ENCODE measurements around the gene WDR90. TPM values are rescaled to one million over a fixed set of nuclear protein-coding genes. Genes with fewer than 3 reads are reported as not detected.

The WDR90 gene
- total RNA-seq, 1 experiment from 2014 or later, result 118 TPM

DNA sequence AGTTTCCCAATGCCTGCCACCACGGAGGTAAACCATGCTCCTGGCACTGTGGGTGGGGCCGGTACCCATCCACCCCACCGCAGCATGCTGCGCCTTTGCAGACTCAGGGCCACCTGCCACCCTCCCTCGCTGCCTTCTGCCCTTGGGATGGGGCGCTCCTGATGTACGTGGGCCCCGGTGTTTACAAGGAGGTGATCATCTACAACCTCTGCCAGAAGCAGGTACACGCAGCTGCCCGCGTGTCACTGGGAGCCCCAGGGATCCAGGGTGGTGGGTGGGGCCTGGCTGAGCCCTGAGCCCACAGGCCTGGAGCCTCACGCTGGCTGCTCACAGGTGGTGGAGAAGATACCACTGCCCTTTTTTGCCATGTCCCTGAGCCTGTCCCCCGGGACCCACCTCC, 17.4 kb downstream of the WDR90 start:
- intact Hi-C loops (cut with micrococcal nuclease; ENCODE audit: unreplicated experiment), result loop anchor here (5.0 kb wide), 1 partner anchor 39 kb away; no protein-coding TSS in a partner anchor
- Histone ChIP-seq H3K36me3 (ENCODE audit: low read depth) (no peaks in the 10 kb centered on the region), H3K4me2 (no peak overlapping the region), H3K9me3 (ENCODE audit: insufficient read depth, low read depth) (no peaks in the 10 kb centered on the region), H3K27ac (no peak overlapping the region), H4K20me1 (ENCODE audit: insufficient read depth) (no peaks in the 10 kb centered on the region; the same call in 1 of the 2 replicates), H3K4me1 (replicated peaks; ENCODE audit: insufficient read depth) (peaks cover 9% of the 10 kb centered on the region; the same call in 1 of the 2 replicates), H3F3A (ENCODE audit: insufficient read depth, low read depth) (peaks cover 16% of the 10 kb centered on the region; the same call in 1 of the 2 replicates), H3K27me3 (ENCODE audit: insufficient read depth, low read depth) (no peaks in the 10 kb centered on the region), H3K4me3 (no peak overlapping the region), H3K9me2 (ENCODE audit: insufficient read depth) (no peaks in the 10 kb centered on the region), H2AFZ (no peak overlapping the region), H3K79me2 (ENCODE audit: low read depth) (peaks cover 21% of the 10 kb centered on the region)
- TF ChIP-seq, protein P1, sequence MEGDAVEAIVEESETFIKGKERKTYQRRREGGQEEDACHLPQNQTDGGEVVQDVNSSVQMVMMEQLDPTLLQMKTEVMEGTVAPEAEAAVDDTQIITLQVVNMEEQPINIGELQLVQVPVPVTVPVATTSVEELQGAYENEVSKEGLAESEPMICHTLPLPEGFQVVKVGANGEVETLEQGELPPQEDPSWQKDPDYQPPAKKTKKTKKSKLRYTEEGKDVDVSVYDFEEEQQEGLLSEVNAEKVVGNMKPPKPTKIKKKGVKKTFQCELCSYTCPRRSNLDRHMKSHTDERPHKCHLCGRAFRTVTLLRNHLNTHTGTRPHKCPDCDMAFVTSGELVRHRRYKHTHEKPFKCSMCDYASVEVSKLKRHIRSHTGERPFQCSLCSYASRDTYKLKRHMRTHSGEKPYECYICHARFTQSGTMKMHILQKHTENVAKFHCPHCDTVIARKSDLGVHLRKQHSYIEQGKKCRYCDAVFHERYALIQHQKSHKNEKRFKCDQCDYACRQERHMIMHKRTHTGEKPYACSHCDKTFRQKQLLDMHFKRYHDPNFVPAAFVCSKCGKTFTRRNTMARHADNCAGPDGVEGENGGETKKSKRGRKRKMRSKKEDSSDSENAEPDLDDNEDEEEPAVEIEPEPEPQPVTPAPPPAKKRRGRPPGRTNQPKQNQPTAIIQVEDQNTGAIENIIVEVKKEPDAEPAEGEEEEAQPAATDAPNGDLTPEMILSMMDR (conservative IDR thresholded peaks at IDR 0.05), result no peak
- TF ChIP-seq EZH2 (IDR thresholded peaks at IDR 0.05; ENCODE audit: low read depth), result no peak
- POLR2A ChIA-PET (ENCODE audit: unreplicated experiment), result no interaction called here
- no TSS peak for BruUV-seq (replicated peaks)
- no peak for DNase-seq
- CTCF ChIA-PET, result no interaction called here

DNA sequence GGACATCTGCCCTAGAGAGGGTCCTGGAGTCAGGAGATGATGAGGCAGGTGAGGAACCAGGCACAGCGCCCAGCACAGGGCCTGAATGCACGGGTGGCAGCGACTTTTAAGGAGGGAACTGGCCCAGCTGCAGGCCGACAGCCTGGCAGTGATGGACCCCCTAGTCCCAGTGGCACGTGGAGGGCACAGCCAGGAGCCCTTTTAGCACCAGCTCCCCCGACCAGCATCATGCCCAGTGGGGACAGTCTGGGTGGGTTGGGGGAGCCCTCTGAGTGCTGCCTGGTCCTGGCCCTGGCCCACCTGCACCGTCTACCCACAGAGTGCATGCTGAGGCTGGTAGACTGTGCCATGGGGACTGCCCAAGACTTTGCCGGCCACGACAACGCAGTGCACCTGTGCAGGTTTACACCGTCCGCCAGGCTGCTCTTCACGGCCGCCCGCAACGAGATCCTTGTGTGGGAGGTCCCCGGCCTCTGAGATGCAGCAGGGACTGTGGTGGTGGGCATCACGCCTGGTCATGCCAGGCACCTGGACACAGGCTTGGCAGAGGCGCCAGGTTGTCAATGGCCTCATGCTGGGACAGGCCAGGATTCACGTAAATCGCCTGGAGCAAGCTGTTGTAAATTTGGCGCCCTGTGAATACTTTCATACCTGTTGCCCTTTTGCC, 18.1 kb downstream of the WDR90 start:
- Histone ChIP-seq H4K20me1 (ENCODE audit: insufficient read depth) (no peaks in the 10 kb centered on the region; the same call in 1 of the 2 replicates), H3K27ac (no peak overlapping the region), H3K4me2 (peak overlapping the region; percentile 9), H3K27me3 (ENCODE audit: insufficient read depth, low read depth) (no peaks in the 10 kb centered on the region), H3K4me1 (replicated peaks; ENCODE audit: insufficient read depth) (peaks cover 9% of the 10 kb centered on the region; the same call in 1 of the 2 replicates), H3K9me2 (ENCODE audit: insufficient read depth) (no peaks in the 10 kb centered on the region), H2AFZ (no peak overlapping the region), H3K4me3 (no peak overlapping the region), H3F3A (ENCODE audit: insufficient read depth, low read depth) (peaks cover 16% of the 10 kb centered on the region; the same call in 1 of the 2 replicates), H3K36me3 (ENCODE audit: low read depth) (no peaks in the 10 kb centered on the region), H3K9me3 (ENCODE audit: insufficient read depth, low read depth) (no peaks in the 10 kb centered on the region), H3K79me2 (ENCODE audit: low read depth) (peaks cover 21% of the 10 kb centered on the region)
- intact Hi-C loops (cut with micrococcal nuclease; ENCODE audit: unreplicated experiment), result loop anchor here (5.0 kb wide), 1 partner anchor 40 kb away; no protein-coding TSS in a partner anchor
- TF ChIP-seq, protein P1 (conservative IDR thresholded peaks at IDR 0.05), result no peak
- no peak for TF ChIP-seq EZH2 (IDR thresholded peaks at IDR 0.05; ENCODE audit: low read depth)
- CTCF ChIA-PET, result interaction anchor here (0.6 kb wide), 1 partner anchor 140 kb away, joined by 3 read pairs; no protein-coding TSS in a partner anchor
- POLR2A ChIA-PET (ENCODE audit: unreplicated experiment), result interaction anchor here (0.6 kb wide), 1 partner anchor 14 kb away, joined by 7 read pairs; no protein-coding TSS in a partner anchor
- DNase-seq, result no peak
- BruUV-seq (replicated peaks), result no TSS peak

DNA sequence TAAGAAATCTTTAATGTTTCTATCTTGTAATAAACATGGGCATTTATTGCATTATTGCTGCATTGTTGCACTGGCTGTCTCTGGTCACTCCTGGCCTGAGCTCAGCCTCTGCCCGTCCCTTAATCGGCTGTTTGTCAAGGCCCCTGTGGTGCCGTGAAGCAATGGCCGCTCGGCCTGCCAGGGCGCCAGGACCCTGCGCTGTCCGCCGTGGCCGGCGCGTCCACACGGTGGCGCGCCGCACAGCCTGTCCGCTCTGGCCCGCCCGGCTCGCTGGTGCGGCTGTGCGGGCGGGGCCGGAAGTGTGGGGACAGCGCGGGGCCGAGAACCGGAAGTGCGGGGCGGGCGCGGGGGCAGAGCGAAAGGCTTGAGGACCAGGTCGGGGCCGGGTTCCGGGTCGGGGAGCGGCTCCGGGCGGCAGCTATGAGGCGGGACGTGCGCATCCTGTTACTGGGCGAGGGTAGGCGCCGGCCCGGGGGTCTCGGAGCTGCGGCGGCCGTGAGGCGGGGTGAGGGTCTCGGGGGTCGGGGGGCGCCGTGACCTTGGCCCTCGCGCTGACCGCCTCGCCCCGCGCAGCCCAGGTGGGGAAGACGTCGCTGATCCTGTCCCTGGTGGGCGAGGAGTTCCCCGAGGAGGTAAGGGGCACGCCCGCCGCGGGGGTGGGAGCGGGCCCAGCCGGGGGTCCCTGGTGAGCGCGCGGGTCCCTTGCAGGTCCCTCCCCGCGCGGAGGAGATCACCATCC, 18.8 kb downstream of the WDR90 start, which contains the start of gene RHOT2:
Gene RHOT2, plus strand, starts transcription at position 353 of the 739 bp plus-strand sequence. Its CDS starts 68 bp downstream, at position 421.
- no TSS peak for BruUV-seq (replicated peaks)
- Histone ChIP-seq H3K9me2 (ENCODE audit: insufficient read depth) (no peaks in the 10 kb centered on the region), H4K20me1 (ENCODE audit: insufficient read depth) (no peaks in the 10 kb centered on the region; the same call in 1 of the 2 replicates), H3K36me3 (ENCODE audit: low read depth) (no peaks in the 10 kb centered on the region), H3K4me3 (peak within 1 kb of the TSS; percentile 88), H3K79me2 (ENCODE audit: low read depth) (peaks cover 21% of the 10 kb centered on the region), H3K27me3 (ENCODE audit: insufficient read depth, low read depth) (no peaks in the 10 kb centered on the region), H3K9me3 (ENCODE audit: insufficient read depth, low read depth) (no peaks in the 10 kb centered on the region), H3F3A (ENCODE audit: insufficient read depth, low read depth) (peaks cover 16% of the 10 kb centered on the region; the same call in 1 of the 2 replicates), H3K4me1 (replicated peaks; ENCODE audit: insufficient read depth) (peaks cover 9% of the 10 kb centered on the region; the same call in 1 of the 2 replicates), H3K27ac (0 out of 2 replicates have a peak within 1 kb of the TSS, but pooled peaks have one; percentile 16), H2AFZ (peak within 1 kb of the TSS; percentile 85), H3K4me2 (peak within 1 kb of the TSS; percentile 96)
- peak; percentile 77 to 97 for DNase-seq
- ChIA-PET POLR2A (ENCODE audit: unreplicated experiment) (interaction anchor here (0.6 kb wide), 1 partner anchor 14 kb away, joined by 7 read pairs; no protein-coding TSS in a partner anchor), CTCF (interaction anchor here (0.5 to 0.6 kb wide), 2 partner anchors 139 to 271 kb away, joined by 3 to 6 read pairs; partner anchors contain the start of gene NME4)
- no peak for TF ChIP-seq EZH2 (IDR thresholded peaks at IDR 0.05; ENCODE audit: low read depth)
- TF ChIP-seq, protein P1 (conservative IDR thresholded peaks at IDR 0.05), result peak; percentile 72
- intact Hi-C loops (cut with micrococcal nuclease; ENCODE audit: unreplicated experiment), result loop anchor here (5.0 kb wide), 1 partner anchor 41 kb away; no protein-coding TSS in a partner anchor
